OCI-LY3 (cell line): ENCODE measurements around the gene EXOSC10.
"Not testable (repeated sequence)": the region's sequence is repeated elsewhere in the genome, so short reads cannot be mapped to it uniquely, and the experiment has no call there.

Experiments
- H2AFZ ChIP-seq: fragments of 200-600, 300-600 bp; shearing (Covaris generic); 2 replicates; pipeline ENCODE4 v1.6.0; 2014; ENCODE audit warnings: antibody characterized with exemption, low read depth, low read length
- H3K27ac ChIP-seq: fragments of 200-600, 300-600 bp; sonication (generic); 2 replicates; pipeline ENCODE4 v1.5.1; 2014; ENCODE audit warnings: mild to moderate bottlenecking, low read length, moderate library complexity, mixed read lengths
- H3K27me3 ChIP-seq: fragments of 200-600, 300-600 bp; sonication (generic); 2 replicates; pipeline ENCODE4 v1.6.1; 2014; ENCODE audit warnings: low read depth, low read length, mixed read lengths
- H3K36me3 ChIP-seq: fragments of 200-600, 300-600 bp; sonication (generic); replicated peaks from 2 replicates; pipeline ENCODE3; 2014; ENCODE audit warnings: low read depth, low read length, mixed read lengths
- H3K4me1 ChIP-seq: fragments of 300-600, 200-600 bp; sonication (generic); 2 replicates; pipeline ENCODE4 v1.6.1; 2014; ENCODE audit warnings: low read length, mixed read lengths
- H3K4me2 ChIP-seq: fragments of 200-600, 300-600 bp; sonication (generic); 2 replicates; pipeline ENCODE4 v1.6.1; 2014; ENCODE audit warnings: low read length, mixed read lengths
- H3K4me3 ChIP-seq: fragments of 300-600, 200-600 bp; sonication (generic); 2 replicates; pipeline ENCODE4 v1.5.1; 2014; ENCODE audit warnings: antibody characterized with exemption, mild to moderate bottlenecking, low read length, moderate library complexity
- H3K79me2 ChIP-seq: fragments of 300-600, 200-600 bp; shearing (Covaris generic); 2 replicates; pipeline ENCODE4 v1.6.1; 2014; ENCODE audit warnings: mild to moderate bottlenecking, low read length, mixed read lengths
- H3K9ac ChIP-seq: fragments of 300-600, 200-600 bp; shearing (Covaris generic); 2 replicates; pipeline ENCODE4 v1.6.0; 2014; ENCODE audit warnings: mild to moderate bottlenecking, low read length, moderate library complexity
- H3K9me3 ChIP-seq: fragments of 200-600, 300-600 bp; shearing (Covaris generic); 2 replicates; pipeline ENCODE4 v1.6.1; 2014; ENCODE audit warnings: low read length, mixed read lengths; ENCODE audit not compliant: insufficient read depth
- H4K20me1 ChIP-seq: fragments of 200-600, 300-600 bp; sonication (generic); 2 replicates; pipeline ENCODE4 v1.6.1; 2016; ENCODE audit warnings: low read length, mixed read lengths; ENCODE audit not compliant: insufficient read depth
- CTCF ChIP-seq: fragments of 200-600, 300-600 bp; sonication (generic); IDR thresholded peaks from 2 replicates; pipeline ENCODE4 v1.5.1; 2014; ENCODE audit warnings: antibody characterized with exemption, low read length, low read depth
- EZH2phosphoT487 ChIP-seq: fragments of 200-600 bp; shearing (Covaris generic); IDR thresholded peaks from 2 replicates; pipeline ENCODE4 v1.6.1; 2018; ENCODE audit warnings: antibody characterized with exemption, mixed run types, low read depth

The EXOSC10 gene

DNA sequence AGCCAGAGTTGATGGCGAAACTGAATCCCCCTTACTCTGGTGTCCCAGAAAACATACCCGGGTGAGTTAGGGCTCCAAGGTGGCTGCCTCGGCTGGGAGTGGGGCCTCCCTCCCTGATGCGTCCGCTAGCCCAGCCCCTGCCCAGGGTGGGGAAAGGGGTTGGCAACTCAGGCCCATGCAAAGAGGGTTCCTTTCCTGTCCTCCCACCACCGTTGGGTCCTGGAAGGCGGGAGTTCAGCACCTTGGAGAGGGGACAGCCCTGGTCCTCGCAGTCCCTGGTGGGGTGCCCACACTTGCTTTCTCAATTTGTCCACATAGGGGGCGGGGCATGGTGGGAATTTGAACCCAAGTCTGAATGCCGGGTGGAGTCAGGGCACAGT lies 45.9 kb downstream of the EXOSC10 start:
- H3K4me3 ChIP-seq, result no peak overlapping the region
- H2AFZ ChIP-seq, result no peak overlapping the region
- H3K9me3 ChIP-seq, result no peaks in the 10 kb centered on the region
- no peaks in the 10 kb centered on the region for H4K20me1 ChIP-seq
- H3K9ac ChIP-seq, result no peak overlapping the region
- no peak overlapping the region for H3K4me2 ChIP-seq
- TF ChIP-seq EZH2phosphoT487 (no peak), CTCF (no peak)
- H3K36me3 ChIP-seq, result peaks cover 2% of the 10 kb centered on the region
- H3K4me1 ChIP-seq, result peaks cover 23% of the 10 kb centered on the region
- H3K27me3 ChIP-seq, result no peaks in the 10 kb centered on the region
- H3K27ac ChIP-seq, result no peak overlapping the region
- H3K79me2 ChIP-seq, result peaks cover 10% of the 10 kb centered on the region

DNA sequence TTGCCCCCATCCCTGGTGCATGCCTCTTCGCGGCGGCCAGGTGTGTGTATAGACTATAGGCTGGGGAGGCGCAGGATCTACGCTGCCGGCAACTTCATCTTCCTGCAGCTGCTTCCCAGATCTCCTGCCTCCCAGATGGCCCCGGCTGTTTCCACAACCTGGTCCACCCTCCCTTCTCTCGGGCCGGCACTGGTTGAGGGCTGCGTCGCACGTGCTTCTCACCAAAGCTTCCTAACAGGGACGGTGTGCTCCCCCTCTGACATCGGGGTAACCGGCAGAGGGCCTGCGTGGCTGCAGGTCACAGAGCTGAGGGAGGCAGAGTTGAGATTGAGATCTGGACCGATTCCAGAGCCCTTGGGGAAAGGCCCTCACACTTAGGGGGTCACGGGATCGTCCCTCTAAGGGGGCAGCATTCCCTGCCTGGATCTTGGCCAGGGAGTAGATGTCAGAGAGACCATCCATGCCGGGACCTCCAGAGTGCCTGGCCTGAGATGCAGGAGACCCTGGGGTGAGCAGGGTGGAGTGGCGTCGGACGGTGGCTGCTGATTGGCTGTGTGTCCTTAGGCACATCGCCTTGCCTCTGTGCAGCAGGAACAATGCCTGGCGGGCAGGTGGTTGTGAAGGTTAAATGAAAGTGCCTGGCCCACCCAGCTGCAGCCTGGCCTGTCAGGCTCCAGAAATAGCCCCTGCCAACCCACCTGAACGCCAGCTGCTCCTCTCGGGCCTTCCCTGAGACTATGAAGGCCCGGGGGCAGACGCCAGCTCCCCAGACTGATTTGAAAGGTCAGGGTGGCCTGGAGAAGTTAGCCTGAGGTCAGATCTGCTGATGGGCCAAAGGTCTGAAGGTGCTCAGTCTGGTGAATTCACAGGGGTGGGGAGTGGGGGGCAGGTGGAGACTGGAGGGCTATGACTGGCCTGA lies 46.6 kb downstream of the EXOSC10 start:
- H3K9ac ChIP-seq, result no peak overlapping the region
- H3K4me2 ChIP-seq, result peak overlapping the region; percentile 65
- H2AFZ ChIP-seq, result no peak overlapping the region
- peak overlapping the region; percentile 39; the same call in 1 of the 2 replicates for H3K27ac ChIP-seq
- no peaks in the 10 kb centered on the region for H3K27me3 ChIP-seq
- H3K79me2 ChIP-seq, result peaks cover 4% of the 10 kb centered on the region
- no peaks in the 10 kb centered on the region for H4K20me1 ChIP-seq
- peaks cover 23% of the 10 kb centered on the region for H3K4me1 ChIP-seq
- no peaks in the 10 kb centered on the region for H3K36me3 ChIP-seq
- no peak overlapping the region for H3K4me3 ChIP-seq
- H3K9me3 ChIP-seq, result no peaks in the 10 kb centered on the region
- TF ChIP-seq CTCF, result no peak
- no peak for TF ChIP-seq EZH2phosphoT487

- no peaks in the 10 kb centered on the region for H4K20me1 ChIP-seq
- H3K9ac ChIP-seq, result peak overlapping the region; percentile 48; the same call in 1 of the 2 replicates
Observed at GRCh38 chr1:11051781-11052511, 47.7 kb downstream of the EXOSC10 start.

DNA sequence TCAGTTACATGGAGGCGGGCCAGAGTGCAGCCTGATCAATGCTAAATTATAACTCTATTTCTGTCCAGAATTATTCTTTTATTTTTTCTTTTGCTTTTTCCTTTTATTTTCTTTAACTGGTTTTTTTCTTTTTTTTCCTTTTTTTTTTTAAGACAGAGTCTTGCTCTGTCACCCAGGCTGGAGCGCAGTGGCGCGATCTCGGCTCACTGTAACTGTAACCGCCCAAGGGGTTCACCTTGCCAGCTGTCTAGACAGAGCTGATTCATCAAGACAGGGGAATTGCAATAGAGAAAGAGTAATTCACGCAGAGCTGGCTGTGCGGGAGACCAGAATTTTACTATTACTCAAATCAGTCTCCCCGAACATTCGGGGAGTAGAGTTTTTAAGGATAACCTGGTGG lies 48.5 kb downstream of the EXOSC10 start:
- not testable (repeated sequence) for H3K9ac ChIP-seq, H2AFZ ChIP-seq

More at GRCh38 chr1:11051781-11052511, 47.7 kb downstream of the EXOSC10 start:
- Histone ChIP-seq H3K4me1 (peaks cover 23% of the 10 kb centered on the region), H3K9me3 (no peaks in the 10 kb centered on the region), H3K36me3 (no peaks in the 10 kb centered on the region), H3K27me3 (no peaks in the 10 kb centered on the region), H3K4me2 (peak overlapping the region; percentile 65), H3K27ac (peak overlapping the region; percentile 72), H2AFZ (peak overlapping the region; percentile 89), H3K79me2 (no peaks in the 10 kb centered on the region), H3K4me3 (peak overlapping the region; percentile 43; the same call in 1 of the 2 replicates)
- TF ChIP-seq CTCF (no peak), EZH2phosphoT487 (no peak)

More for the DNA sequence above, 48.5 kb downstream of the EXOSC10 start:
- H3K27me3 ChIP-seq, H3K9me3 ChIP-seq, H3K4me3 ChIP-seq, H3K79me2 ChIP-seq, H4K20me1 ChIP-seq, H3K36me3 ChIP-seq: not testable (repeated sequence)
- Histone ChIP-seq H3K27ac (peak overlapping the region; percentile 72), H3K4me2 (peak overlapping the region; percentile 65), H3K4me1 (peaks cover 23% of the 10 kb centered on the region)
